ENCODE measurements around the gene SMYD3.

The SMYD3 gene

GRCh38 chr1:246147524-246148461, 359.3 kb downstream of the SMYD3 start:
- Histone ChIP-seq H3K36me3 (ENCODE audit: insufficient read depth, low read length) (peaks cover 7% of the 10 kb centered on the region), H3K9me3 (ENCODE audit: insufficient read depth, low read length, severe bottlenecking) (peaks cover 15% of the 10 kb centered on the region), H3K4me3 (ENCODE audit: low read depth in 1 of 2, low read length in 2 of 2) (no peak overlapping the region), H4K20me1 (ENCODE audit: insufficient read depth, low read length) (no peaks in the 10 kb centered on the region), H3K9ac (ENCODE audit: low read depth, low read length) (no peak overlapping the region), H3K4me1 (ENCODE audit: insufficient read depth, low read length) (no peaks in the 10 kb centered on the region), H2AFZ (ENCODE audit: low read depth, low read length) (no peak overlapping the region), H3K4me2 (ENCODE audit: insufficient read depth, low read length) (no peak overlapping the region), H3K79me2 (ENCODE audit: insufficient read depth, low read length) (no peaks in the 10 kb centered on the region), H3K27me3 (ENCODE audit: insufficient read depth, low read length, poor library complexity) (no peaks in the 10 kb centered on the region), H3K27ac (ENCODE audit: low read length) (no peak overlapping the region)
- DNase-seq (no peak), ATAC-seq (ENCODE audit: insufficient read depth, low read depth) (no peak)
- TF ChIP-seq EZH2 (IDR thresholded peaks at IDR 0.05; ENCODE audit: borderline replicate concordance, low read depth, low read length, severe bottlenecking) (no peak), CTCF (IDR thresholded peaks at IDR 0.05; ENCODE audit: borderline replicate concordance, extremely low read depth, low read length, poor library complexity, severe bottlenecking) (no peak)

- H3K4me2 ChIP-seq (ENCODE audit: insufficient read depth, low read length): no peak overlapping the region
- no peaks in the 10 kb centered on the region for H4K20me1 ChIP-seq (ENCODE audit: insufficient read depth, low read length)
- H3K9ac ChIP-seq (ENCODE audit: low read depth, low read length): no peak overlapping the region
- no peaks in the 10 kb centered on the region for H3K4me1 ChIP-seq (ENCODE audit: insufficient read depth, low read length)
- ATAC-seq (ENCODE audit: insufficient read depth, low read depth) (no peak), DNase-seq (no peak)
- no peak overlapping the region for H3K27ac ChIP-seq (ENCODE audit: low read length)
- peaks cover 7% of the 10 kb centered on the region for H3K36me3 ChIP-seq (ENCODE audit: insufficient read depth, low read length)
- no peaks in the 10 kb centered on the region for H3K27me3 ChIP-seq (ENCODE audit: insufficient read depth, low read length, poor library complexity)
- TF ChIP-seq CTCF (IDR thresholded peaks at IDR 0.05; ENCODE audit: borderline replicate concordance, extremely low read depth, low read length, poor library complexity, severe bottlenecking) (no peak), EZH2 (IDR thresholded peaks at IDR 0.05; ENCODE audit: borderline replicate concordance, low read depth, low read length, severe bottlenecking) (no peak)
- no peak overlapping the region for H2AFZ ChIP-seq (ENCODE audit: low read depth, low read length)
- no peaks in the 10 kb centered on the region for H3K79me2 ChIP-seq (ENCODE audit: insufficient read depth, low read length)
- H3K4me3 ChIP-seq (ENCODE audit: low read depth in 1 of 2, low read length in 2 of 2): no peak overlapping the region
- H3K9me3 ChIP-seq (ENCODE audit: insufficient read depth, low read length, severe bottlenecking): peaks cover 15% of the 10 kb centered on the region
Observed at GRCh38 chr1:246146804-246147523, 360.1 kb downstream of the SMYD3 start.

GRCh38 chr1:246145900-246146299, 361.2 kb downstream of the SMYD3 start:
- no peak for TF ChIP-seq EZH2 (IDR thresholded peaks at IDR 0.05; ENCODE audit: borderline replicate concordance, low read depth, low read length, severe bottlenecking)
- TF ChIP-seq CTCF (IDR thresholded peaks at IDR 0.05; ENCODE audit: borderline replicate concordance, extremely low read depth, low read length, poor library complexity, severe bottlenecking): no peak
- Histone ChIP-seq H3K4me1 (ENCODE audit: insufficient read depth, low read length) (no peaks in the 10 kb centered on the region), H3K36me3 (ENCODE audit: insufficient read depth, low read length) (peaks cover 7% of the 10 kb centered on the region), H3K4me3 (ENCODE audit: low read depth in 1 of 2, low read length in 2 of 2) (no peak overlapping the region), H3K4me2 (ENCODE audit: insufficient read depth, low read length) (no peak overlapping the region), H3K27ac (ENCODE audit: low read length) (no peak overlapping the region), H3K27me3 (ENCODE audit: insufficient read depth, low read length, poor library complexity) (no peaks in the 10 kb centered on the region), H3K9me3 (ENCODE audit: insufficient read depth, low read length, severe bottlenecking) (peaks cover 15% of the 10 kb centered on the region), H3K9ac (ENCODE audit: low read depth, low read length) (no peak overlapping the region), H4K20me1 (ENCODE audit: insufficient read depth, low read length) (no peaks in the 10 kb centered on the region), H3K79me2 (ENCODE audit: insufficient read depth, low read length) (no peaks in the 10 kb centered on the region), H2AFZ (ENCODE audit: low read depth, low read length) (no peak overlapping the region)
- ATAC-seq (ENCODE audit: insufficient read depth, low read depth): no peak
- DNase-seq: no peak

Data from DND-41 (cell line).